Cardiac muscle cell (in vitro differentiated cells and primary cell): Measurements from ENCODE around the gene TRMT6. TPM values are rescaled to one million over a fixed set of nuclear protein-coding genes. Genes with fewer than 3 reads are reported as not detected.

ENCODE experiments used
- DNase-seq, 2 donors: peaks; one replicate each; pipeline versions ENCODE4 v3.0.0 to v3.0.0-alpha.2; 2010 to 2017; ENCODE audit warnings: low read depth in 1 of 2, low spot score in 1 of 2
- H3K27ac ChIP-seq: fragments of 200-600 bp; sonication (generic); 2 replicates; pipeline ENCODE4 v1.5.1; 2016
- H3K27me3 ChIP-seq: fragments of 200-600 bp; sonication (generic); 2 replicates; pipeline ENCODE4 v1.6.0; 2016; ENCODE audit warnings: control low read depth
- H3K36me3 ChIP-seq: fragments of 200-600 bp; sonication (generic); 2 replicates; pipeline ENCODE4 v1.5.1; 2016; ENCODE audit warnings: control low read depth
- H3K4me1 ChIP-seq: fragments of 200-600 bp; sonication (generic); 2 replicates; pipeline ENCODE4 v1.8.1; 2017; ENCODE audit warnings: low read depth, mild to moderate bottlenecking, mixed run types
- H3K4me3 ChIP-seq: fragments of 200-600 bp; sonication (generic); 2 replicates; pipeline ENCODE4 v1.5.1; 2016; ENCODE audit warnings: mild to moderate bottlenecking
- H3K9me3 ChIP-seq: fragments of 200-600 bp; sonication (generic); 2 replicates; pipeline ENCODE4 v1.5.1; 2017; ENCODE audit warnings: low read depth, mild to moderate bottlenecking, control low read depth
- polyA plus RNA-seq: library from polyadenylated mRNA; unstranded; fragments of >200 nt; fragmentation: Nextera tagmentation; extraction: Ambion mirVana; gene quantifications from 2 replicates; pipeline ENCODE4 v1.2.1, GENCODE V29; 2016
- total RNA-seq: library from RNA; depleted of rRNA; stranded (reverse); fragments of >200 nt; gene quantifications from 2 replicates; pipeline ENCODE4 v1.2.3, GENCODE V29; 2016
- TF ChIP-seq, protein P1 (sequence below): IDR thresholded peaks from 2 replicates; pipeline ENCODE4 v1.5.1; 2012; ENCODE audit warnings: low read depth, mild to moderate bottlenecking, low read length

Gene TRMT6
- total and polyA plus RNA-seq, 2 experiments from 2014 or later, result 12.0 to 12.9 TPM

DNA sequence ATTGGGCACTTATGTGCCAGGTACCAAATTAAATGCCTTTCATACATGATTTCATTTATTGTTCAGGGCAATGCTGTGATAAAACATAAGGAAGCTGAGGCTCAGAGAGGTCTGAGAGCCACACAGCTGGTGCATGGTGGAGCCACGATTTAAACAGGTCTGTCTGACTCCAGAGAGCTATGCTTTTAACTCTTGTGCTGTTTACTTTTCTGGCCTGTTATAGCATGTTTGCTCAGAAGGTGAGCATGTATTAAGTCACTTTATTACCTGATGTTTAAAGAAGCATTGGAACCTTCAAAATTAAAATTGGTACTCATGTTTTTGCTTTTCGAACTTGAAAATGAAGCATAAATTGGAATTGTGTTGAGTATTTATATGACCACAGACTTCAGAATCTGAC, 26.9 kb upstream of the TRMT6 start:
- peaks cover 6% of the 10 kb centered on the region for H3K36me3 ChIP-seq
- no peaks in the 10 kb centered on the region for H3K4me1 ChIP-seq
- H3K27ac ChIP-seq, result no peak overlapping the region
- no peaks in the 10 kb centered on the region for H3K9me3 ChIP-seq
- DNase-seq, result no peak
- H3K27me3 ChIP-seq, result no peaks in the 10 kb centered on the region
- TF ChIP-seq, protein P1, sequence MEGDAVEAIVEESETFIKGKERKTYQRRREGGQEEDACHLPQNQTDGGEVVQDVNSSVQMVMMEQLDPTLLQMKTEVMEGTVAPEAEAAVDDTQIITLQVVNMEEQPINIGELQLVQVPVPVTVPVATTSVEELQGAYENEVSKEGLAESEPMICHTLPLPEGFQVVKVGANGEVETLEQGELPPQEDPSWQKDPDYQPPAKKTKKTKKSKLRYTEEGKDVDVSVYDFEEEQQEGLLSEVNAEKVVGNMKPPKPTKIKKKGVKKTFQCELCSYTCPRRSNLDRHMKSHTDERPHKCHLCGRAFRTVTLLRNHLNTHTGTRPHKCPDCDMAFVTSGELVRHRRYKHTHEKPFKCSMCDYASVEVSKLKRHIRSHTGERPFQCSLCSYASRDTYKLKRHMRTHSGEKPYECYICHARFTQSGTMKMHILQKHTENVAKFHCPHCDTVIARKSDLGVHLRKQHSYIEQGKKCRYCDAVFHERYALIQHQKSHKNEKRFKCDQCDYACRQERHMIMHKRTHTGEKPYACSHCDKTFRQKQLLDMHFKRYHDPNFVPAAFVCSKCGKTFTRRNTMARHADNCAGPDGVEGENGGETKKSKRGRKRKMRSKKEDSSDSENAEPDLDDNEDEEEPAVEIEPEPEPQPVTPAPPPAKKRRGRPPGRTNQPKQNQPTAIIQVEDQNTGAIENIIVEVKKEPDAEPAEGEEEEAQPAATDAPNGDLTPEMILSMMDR, result no peak
- H3K4me3 ChIP-seq, result no peak overlapping the region

DNA sequence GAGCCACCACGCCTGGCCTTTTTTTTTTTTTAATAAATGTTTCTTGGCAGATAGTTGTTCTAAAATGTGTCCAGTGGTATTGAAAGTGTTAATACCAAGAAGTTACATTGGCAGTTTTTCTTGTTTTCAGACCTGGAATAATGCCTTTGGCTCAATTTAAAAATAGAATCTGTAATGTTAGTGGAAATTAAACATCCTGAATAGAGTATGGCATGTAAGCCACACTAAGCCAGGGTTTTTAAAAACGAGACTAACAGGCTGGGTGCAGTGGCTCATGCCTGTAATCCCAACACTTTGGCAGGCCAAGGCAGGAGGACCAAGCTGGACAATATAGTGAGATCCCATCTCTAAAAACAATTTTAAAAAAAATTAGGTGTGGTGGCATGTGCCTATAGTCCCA, 25.4 kb upstream of the TRMT6 start:
- Histone ChIP-seq H3K36me3 (peaks cover 9% of the 10 kb centered on the region), H3K27ac (no peak overlapping the region), H3K27me3 (no peaks in the 10 kb centered on the region), H3K9me3 (no peaks in the 10 kb centered on the region), H3K4me1 (no peaks in the 10 kb centered on the region), H3K4me3 (no peak overlapping the region)
- TF ChIP-seq, protein P1, result no peak
- no peak for DNase-seq

DNA sequence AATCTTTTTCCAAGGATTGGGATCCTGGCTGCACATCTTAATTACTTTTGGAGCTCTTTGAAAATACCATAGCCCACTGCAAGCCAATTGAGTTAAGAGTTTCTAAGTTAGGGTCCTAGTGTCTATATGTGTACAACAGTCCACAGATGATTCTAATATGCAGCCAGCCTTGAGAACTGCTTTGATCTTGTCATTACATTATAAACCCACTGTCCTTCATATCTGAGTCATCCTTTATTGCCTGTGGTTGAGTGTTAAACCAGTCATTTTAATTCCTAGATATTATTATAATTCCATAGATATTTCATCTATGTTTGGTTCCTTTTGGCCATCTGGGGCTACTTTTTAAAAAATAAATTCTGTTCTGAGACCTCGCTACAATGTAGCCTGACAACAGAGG, 24.2 kb upstream of the TRMT6 start:
- H3K4me1 ChIP-seq, result no peaks in the 10 kb centered on the region
- H3K9me3 ChIP-seq, result no peaks in the 10 kb centered on the region
- TF ChIP-seq, protein P1, result no peak
- peaks cover 9% of the 10 kb centered on the region for H3K36me3 ChIP-seq
- no peak for DNase-seq
- no peak overlapping the region for H3K4me3 ChIP-seq
- H3K27me3 ChIP-seq, result no peaks in the 10 kb centered on the region
- no peak overlapping the region for H3K27ac ChIP-seq

DNA sequence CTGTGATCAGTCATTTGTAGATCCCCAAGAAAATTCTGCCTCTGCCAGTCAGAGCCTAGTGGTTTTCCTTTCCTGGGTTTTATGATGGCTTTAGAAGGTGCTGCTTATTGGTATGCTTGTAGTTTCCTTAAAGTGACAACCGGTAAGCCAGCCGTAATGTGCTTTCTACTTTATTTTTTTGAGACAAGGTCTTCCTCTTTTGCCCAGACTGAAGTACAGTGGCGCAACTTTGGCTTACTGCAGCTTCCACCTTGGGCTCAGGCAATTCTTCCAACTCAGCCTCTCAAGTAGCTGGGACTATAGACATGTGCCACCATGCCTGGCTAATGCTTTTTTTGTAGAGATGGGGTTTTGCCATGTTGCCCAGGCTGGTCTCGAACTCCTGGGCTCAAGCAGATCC, 23.6 kb upstream of the TRMT6 start:
- Histone ChIP-seq H3K9me3 (no peaks in the 10 kb centered on the region), H3K27me3 (no peaks in the 10 kb centered on the region), H3K36me3 (peaks cover 9% of the 10 kb centered on the region), H3K4me3 (no peak overlapping the region), H3K27ac (no peak overlapping the region), H3K4me1 (no peaks in the 10 kb centered on the region)
- TF ChIP-seq, protein P1, result no peak
- no peak for DNase-seq

DNA sequence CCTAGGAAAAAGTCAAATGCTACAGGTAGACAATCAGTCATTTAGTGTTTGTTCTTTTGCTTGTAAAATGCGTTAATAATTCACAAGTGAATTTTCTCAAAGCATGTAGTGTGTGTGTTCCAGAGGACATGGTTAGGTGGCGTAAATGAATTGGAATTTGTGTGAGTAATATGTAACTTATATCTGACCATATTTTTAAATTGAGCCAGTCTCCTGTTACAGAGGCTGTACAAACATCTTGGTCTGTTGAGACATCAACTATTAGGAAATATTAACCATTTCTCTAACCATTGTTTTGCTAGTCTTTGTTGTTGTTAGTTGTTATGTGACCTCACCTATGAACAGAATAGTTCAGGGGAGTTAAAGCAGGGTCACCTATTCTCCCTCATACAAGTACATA, 22.8 kb upstream of the TRMT6 start:
- TF ChIP-seq, protein P1, result no peak
- peak in 1 of 2 donors; percentile 49 for DNase-seq
- Histone ChIP-seq H3K4me1 (no peaks in the 10 kb centered on the region), H3K4me3 (no peak overlapping the region), H3K9me3 (no peaks in the 10 kb centered on the region), H3K36me3 (peaks cover 10% of the 10 kb centered on the region), H3K27ac (no peak overlapping the region), H3K27me3 (no peaks in the 10 kb centered on the region)

DNA sequence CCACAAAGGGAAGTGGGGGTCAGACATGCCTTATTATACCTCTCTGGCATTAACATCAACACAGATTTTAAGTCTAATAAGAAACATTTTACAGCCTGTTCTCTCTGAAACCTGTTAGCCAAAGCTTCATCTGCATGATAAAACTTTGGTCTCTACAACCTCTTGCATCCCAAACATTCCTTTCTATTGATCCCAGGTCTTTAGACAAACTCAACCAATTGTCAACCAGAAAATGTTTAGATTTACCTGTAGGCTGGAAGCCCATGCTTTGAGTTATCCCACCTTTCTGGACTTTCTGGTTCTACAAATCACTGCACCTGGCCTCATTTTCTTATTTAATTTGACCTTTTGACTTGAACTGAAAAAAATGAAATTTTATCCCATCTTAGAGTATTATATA, 20.9 kb upstream of the TRMT6 start:
- Histone ChIP-seq H3K27me3 (no peaks in the 10 kb centered on the region), H3K9me3 (no peaks in the 10 kb centered on the region), H3K4me1 (no peaks in the 10 kb centered on the region), H3K36me3 (peaks cover 19% of the 10 kb centered on the region), H3K27ac (no peak overlapping the region), H3K4me3 (no peak overlapping the region)
- TF ChIP-seq, protein P1, result no peak
- no peak for DNase-seq
